Measurements from ENCODE around the gene OVCA2.

Gene OVCA2

GRCh38 chr17:2057760-2058585 lies 16.2 kb downstream of the OVCA2 start:
- TF ChIP-seq EP300 (IDR thresholded peaks at IDR 0.05; ENCODE audit: borderline replicate concordance): no peak
- no peak for TF ChIP-seq RAD21 (IDR thresholded peaks at IDR 0.05; ENCODE audit: low read depth)
- no peak for TF ChIP-seq CEBPB (IDR thresholded peaks at IDR 0.05)
- no peak for TF ChIP-seq CREB1 (IDR thresholded peaks at IDR 0.05; ENCODE audit: low read depth)
- no peak for TF ChIP-seq FOXM1 (IDR thresholded peaks at IDR 0.05; ENCODE audit: borderline replicate concordance, low read depth)
- no peak for TF ChIP-seq EGR1 (IDR thresholded peaks at IDR 0.05)
- no peak for TF ChIP-seq NFIC (IDR thresholded peaks at IDR 0.05)
- TF ChIP-seq REST (IDR thresholded peaks at IDR 0.05; ENCODE audit: low read depth): no peak
- TF ChIP-seq YY1 (IDR thresholded peaks at IDR 0.05; ENCODE audit: low read depth): no peak
- TF ChIP-seq, protein P1, sequence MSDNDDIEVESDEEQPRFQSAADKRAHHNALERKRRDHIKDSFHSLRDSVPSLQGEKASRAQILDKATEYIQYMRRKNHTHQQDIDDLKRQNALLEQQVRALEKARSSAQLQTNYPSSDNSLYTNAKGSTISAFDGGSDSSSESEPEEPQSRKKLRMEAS (IDR thresholded peaks at IDR 0.05): no peak
- no peak for TF ChIP-seq TAF1 (IDR thresholded peaks at IDR 0.05; ENCODE audit: low read depth)
- TF ChIP-seq ZBTB7A (IDR thresholded peaks at IDR 0.05; ENCODE audit: low read depth): no peak

DNA sequence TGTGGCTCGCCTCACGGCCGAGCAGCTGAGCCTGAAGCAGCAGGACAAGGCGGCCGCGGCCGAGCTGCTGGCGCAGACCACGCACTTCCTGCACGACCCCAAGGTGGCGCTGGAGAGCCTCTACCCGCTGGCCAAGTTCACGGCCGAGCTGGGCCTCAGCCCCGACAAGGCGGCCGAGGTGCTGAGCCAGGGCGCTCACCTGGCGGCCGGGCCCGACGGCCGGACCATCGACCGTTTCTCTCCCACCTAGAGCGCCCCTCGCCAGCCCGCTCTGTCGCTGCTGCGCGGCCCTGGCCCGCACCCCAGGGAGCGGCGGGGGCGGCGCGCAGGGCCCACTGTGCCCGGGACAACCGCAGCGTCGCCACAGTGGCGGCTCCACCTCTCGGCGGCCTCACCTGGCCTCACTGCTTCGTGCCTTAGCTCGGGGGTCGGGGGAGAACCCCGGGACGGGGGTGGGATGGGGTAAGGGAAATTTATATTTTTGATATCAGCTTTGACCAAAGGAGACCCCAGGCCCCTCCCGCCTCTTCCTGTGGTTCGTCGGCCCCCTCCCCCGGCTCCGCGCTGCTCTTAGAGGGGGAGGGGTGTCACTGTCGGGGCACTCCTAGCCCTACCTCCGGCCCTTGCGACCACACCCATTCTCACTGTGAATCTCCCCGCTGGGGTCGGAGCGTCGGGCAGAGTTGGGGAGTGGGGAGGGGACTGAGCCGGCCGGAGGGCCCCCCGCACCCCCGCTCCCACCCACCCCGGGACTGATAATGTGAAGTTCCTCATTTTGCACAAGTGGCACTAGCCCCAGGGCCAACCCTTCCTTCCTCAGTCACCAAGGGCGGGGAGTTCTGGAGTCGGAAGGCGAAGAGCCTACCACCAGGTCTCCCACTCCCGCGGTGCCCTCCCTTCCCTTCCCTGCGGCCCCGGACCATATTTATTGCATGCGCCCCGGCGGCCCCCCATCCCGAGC lies 17.0 kb downstream of the OVCA2 start:
- peak; percentile 45; the same call in 1 of the 2 replicates for TF ChIP-seq RAD21 (IDR thresholded peaks at IDR 0.05; ENCODE audit: low read depth)
- TF ChIP-seq CEBPB (IDR thresholded peaks at IDR 0.05): no peak

DNA sequence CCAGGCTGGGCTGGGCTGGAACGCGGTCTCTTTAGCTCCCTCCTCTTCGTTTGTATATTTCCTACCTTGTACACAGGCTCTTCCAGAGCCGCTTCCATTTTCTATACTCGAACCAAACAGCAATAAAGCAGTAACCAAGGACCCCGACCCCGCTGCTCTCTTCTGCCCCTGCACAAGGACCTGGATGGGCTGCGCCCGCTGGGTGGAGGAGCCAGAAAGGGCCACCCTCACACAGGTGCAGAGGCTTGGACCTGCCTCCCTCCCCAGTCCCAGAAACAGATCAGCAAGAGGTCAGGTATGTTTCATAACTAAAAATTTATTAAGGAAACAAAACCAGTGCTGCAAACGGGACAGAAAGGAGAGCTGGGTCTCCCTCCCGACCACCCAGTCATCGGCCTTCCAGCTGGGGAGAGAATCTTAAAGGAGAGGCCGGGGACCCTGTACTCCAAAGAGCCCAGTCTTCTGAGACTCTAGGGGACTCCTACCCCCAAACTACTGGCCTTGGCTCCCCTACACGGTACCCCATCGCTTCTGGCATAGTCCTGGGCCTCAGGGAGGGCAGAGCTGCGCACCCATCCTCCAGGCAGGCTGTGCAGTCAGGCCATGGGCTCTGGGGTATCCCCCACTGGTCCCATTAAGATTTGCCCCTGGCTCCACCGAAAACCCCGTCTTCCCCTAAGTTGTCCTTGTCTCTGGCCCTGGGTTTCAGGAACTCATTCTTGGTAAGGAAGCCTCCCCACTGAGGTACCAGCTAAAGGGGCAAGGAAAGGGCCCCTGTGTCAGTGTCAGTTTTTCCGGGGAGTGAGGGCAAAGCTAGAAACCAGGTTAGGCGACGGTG lies 17.9 kb downstream of the OVCA2 start:
- TF ChIP-seq TAF1 (IDR thresholded peaks at IDR 0.05; ENCODE audit: low read depth) (no peak), EP300 (IDR thresholded peaks at IDR 0.05; ENCODE audit: borderline replicate concordance) (no peak)

GRCh38 chr17:2060385-2060658 lies 18.5 kb downstream of the OVCA2 start:
- TF ChIP-seq USF1 (IDR thresholded peaks at IDR 0.05) (no peak), EP300 (IDR thresholded peaks at IDR 0.05; ENCODE audit: borderline replicate concordance) (no peak), TAF1 (IDR thresholded peaks at IDR 0.05; ENCODE audit: low read depth) (no peak), EGR1 (IDR thresholded peaks at IDR 0.05) (no peak), CEBPB (IDR thresholded peaks at IDR 0.05) (no peak), ZBTB7A (IDR thresholded peaks at IDR 0.05; ENCODE audit: low read depth) (no peak), TCF12 (IDR thresholded peaks at IDR 0.05; ENCODE audit: low read depth) (no peak), RAD21 (IDR thresholded peaks at IDR 0.05; ENCODE audit: low read depth) (no peak), TEAD4 (IDR thresholded peaks at IDR 0.05) (no peak), FOXM1 (IDR thresholded peaks at IDR 0.05; ENCODE audit: borderline replicate concordance, low read depth) (no peak), YY1 (IDR thresholded peaks at IDR 0.05; ENCODE audit: low read depth) (no peak), REST (IDR thresholded peaks at IDR 0.05; ENCODE audit: low read depth) (no peak), CREB1 (IDR thresholded peaks at IDR 0.05; ENCODE audit: low read depth) (no peak), NFIC (IDR thresholded peaks at IDR 0.05) (no peak)
- TF ChIP-seq, protein P1 (IDR thresholded peaks at IDR 0.05): no peak

GRCh38 chr17:2060681-2061440 lies 19.0 kb downstream of the OVCA2 start:
- no peak for TF ChIP-seq CREB1 (IDR thresholded peaks at IDR 0.05; ENCODE audit: low read depth)
- TF ChIP-seq ZBTB7A (IDR thresholded peaks at IDR 0.05; ENCODE audit: low read depth): no peak
- no peak for TF ChIP-seq USF1 (IDR thresholded peaks at IDR 0.05)
- no peak for TF ChIP-seq EGR1 (IDR thresholded peaks at IDR 0.05)
- TF ChIP-seq NFIC (IDR thresholded peaks at IDR 0.05): no peak

All from Ishikawa (cell line).